ENCODE results near the gene ORC4. TPM values are rescaled to one million over a fixed set of nuclear protein-coding genes. Genes with fewer than 3 reads are reported as not detected.

Gene ORC4
- total and polyA plus RNA-seq, 2 donors (not counting 3 experiments of a cell fraction or from before 2014, with no cell fraction given), result 25.2 to 27.0 TPM

DNA sequence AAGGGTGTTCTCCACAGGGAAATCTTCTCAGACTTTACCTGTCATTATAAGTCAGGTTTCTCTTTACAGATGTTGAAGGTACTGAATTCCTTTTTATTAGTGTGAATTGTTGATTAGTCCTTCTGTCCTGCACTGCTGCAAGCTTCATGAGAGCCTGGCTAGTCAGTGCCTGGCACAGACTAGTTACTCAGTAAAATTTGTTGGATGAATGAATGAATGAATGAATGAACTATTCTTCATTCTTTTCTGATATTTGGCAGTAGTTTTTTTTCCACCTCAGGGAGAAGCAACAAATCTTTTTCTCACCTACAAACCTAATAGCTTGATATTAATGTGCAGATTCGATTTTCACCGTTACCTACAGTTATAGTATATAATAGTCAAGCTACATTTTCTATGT lies 111.4 kb downstream of the ORC4 start:
- dilution Hi-C loops (cut with MboI; ENCODE audit: extremely low pct_ligation_motif_present, low sequenced_read_pairs) (no loop called here), intact Hi-C loops (cut with micrococcal nuclease) (no loop called here)
- Histone ChIP-seq H3K9ac (replicated peaks; ENCODE audit: extremely low read depth, insufficient read depth, low read length) (no peak overlapping the region), H2AFZ (ENCODE audit: low read depth, low read length) (no peak overlapping the region), H3K9me3 (replicated peaks; ENCODE audit: control insufficient read depth, insufficient read depth, low read length) (no peaks in the 10 kb centered on the region), H4K20me1 (replicated peaks; ENCODE audit: control insufficient read depth, extremely low read depth, insufficient read depth, low read length) (no peaks in the 10 kb centered on the region), H3K4me3 (replicated peaks in 1 of 3; ENCODE audit: insufficient read depth in 1 of 3, low read depth in 1 of 3, low read length in 3 of 3) (no peak overlapping the region), H3K4me1 (ENCODE audit: control insufficient read depth, extremely low read depth, insufficient read depth, low read length) (peaks cover 25% of the 10 kb centered on the region), H3K79me2 (ENCODE audit: control insufficient read depth, insufficient read depth, low read length) (no peaks in the 10 kb centered on the region), H3K36me3 (ENCODE audit: control insufficient read depth in 2 of 2, extremely low read depth in 1 of 2, insufficient read depth in 2 of 2, low read length in 2 of 2) (no peaks in the 10 kb centered on the region), H3K9me1 (replicated peaks; ENCODE audit: control insufficient read depth, extremely low read depth, insufficient read depth, low read length) (no peaks in the 10 kb centered on the region), H3K27me3 (ENCODE audit: control insufficient read depth in 2 of 2, insufficient read depth in 2 of 2, low read length in 2 of 2) (no peaks in the 10 kb centered on the region), H3K4me2 (ENCODE audit: insufficient read depth, low read length) (no peak overlapping the region), H3K27ac (ENCODE audit: insufficient read depth, low read depth, low read length) (no peak overlapping the region)
- TF ChIP-seq FOS (IDR thresholded peaks at IDR 0.05; ENCODE audit: borderline replicate concordance, insufficient read depth, low read length), result no peak
- no peak for TF ChIP-seq MYC (IDR thresholded peaks at IDR 0.05; ENCODE audit: low read depth, low read length)
- no peak for TF ChIP-seq POLR2A (IDR thresholded peaks at IDR 0.05; ENCODE audit: low read depth, low read length)
- DNase-seq (ENCODE audit: low read depth, low spot score), result no peak
- no TSS peak for BruUV-seq (replicated peaks)
- FAIRE-seq, result no peak
- POLR2A ChIA-PET, result no interaction called here
- CTCF ChIA-PET, result interaction anchor here (0.8 to 6.0 kb wide), 6 partner anchors 11 to 1175 kb away, joined by 3 to 151 read pairs (median 64); no protein-coding TSS in a partner anchor

GRCh38 chr2:147904051-147904450 lies 116.5 kb downstream of the ORC4 start:
- ChIA-PET POLR2A (no interaction called here), CTCF (interaction anchor here (0.8 to 3.1 kb wide), 2 partner anchors 821 to 1170 kb away, joined by 4 to 12 read pairs; no protein-coding TSS in a partner anchor)
- intact Hi-C loops (cut with micrococcal nuclease) (no loop called here), dilution Hi-C loops (cut with MboI; ENCODE audit: extremely low pct_ligation_motif_present, low sequenced_read_pairs) (no loop called here)
- H3K9me1 ChIP-seq (replicated peaks; ENCODE audit: control insufficient read depth, extremely low read depth, insufficient read depth, low read length), result no peaks in the 10 kb centered on the region
- H3K36me3 ChIP-seq (ENCODE audit: control insufficient read depth in 2 of 2, extremely low read depth in 1 of 2, insufficient read depth in 2 of 2, low read length in 2 of 2), result no peaks in the 10 kb centered on the region
- H3K79me2 ChIP-seq (ENCODE audit: control insufficient read depth, insufficient read depth, low read length), result no peaks in the 10 kb centered on the region
- H3K27ac ChIP-seq (ENCODE audit: insufficient read depth, low read depth, low read length), result no peak overlapping the region
- H3K4me3 ChIP-seq (replicated peaks in 1 of 3; ENCODE audit: insufficient read depth in 1 of 3, low read depth in 1 of 3, low read length in 3 of 3), result no peak overlapping the region
- H3K9me3 ChIP-seq (replicated peaks; ENCODE audit: control insufficient read depth, insufficient read depth, low read length), result no peaks in the 10 kb centered on the region
- TF ChIP-seq GATA2 (IDR thresholded peaks at IDR 0.05; ENCODE audit: insufficient read depth, insufficient read length, low read depth, low read length) (no peak), FOS (IDR thresholded peaks at IDR 0.05; ENCODE audit: borderline replicate concordance, insufficient read depth, low read length) (no peak), MYC (IDR thresholded peaks at IDR 0.05; ENCODE audit: low read depth, low read length) (no peak), POLR2A (IDR thresholded peaks at IDR 0.05; ENCODE audit: low read depth, low read length) (no peak), JUN (IDR thresholded peaks at IDR 0.05; ENCODE audit: borderline replicate concordance, insufficient read depth, insufficient read length, low read depth) (no peak)
- TF ChIP-seq, protein P1, sequence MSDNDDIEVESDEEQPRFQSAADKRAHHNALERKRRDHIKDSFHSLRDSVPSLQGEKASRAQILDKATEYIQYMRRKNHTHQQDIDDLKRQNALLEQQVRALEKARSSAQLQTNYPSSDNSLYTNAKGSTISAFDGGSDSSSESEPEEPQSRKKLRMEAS (IDR thresholded peaks at IDR 0.05; ENCODE audit: insufficient read depth, insufficient read length), result no peak
- H3K27me3 ChIP-seq (ENCODE audit: control insufficient read depth in 2 of 2, insufficient read depth in 2 of 2, low read length in 2 of 2), result no peaks in the 10 kb centered on the region
- BruUV-seq (replicated peaks), result no TSS peak
- DNase-seq (ENCODE audit: low read depth, low spot score), result no peak
- no peak overlapping the region for H3K9ac ChIP-seq (replicated peaks; ENCODE audit: extremely low read depth, insufficient read depth, low read length)
- no peak overlapping the region for H2AFZ ChIP-seq (ENCODE audit: low read depth, low read length)
- peaks cover 5% of the 10 kb centered on the region for H3K4me1 ChIP-seq (ENCODE audit: control insufficient read depth, extremely low read depth, insufficient read depth, low read length)
- H3K4me2 ChIP-seq (ENCODE audit: insufficient read depth, low read length), result no peak overlapping the region
- H4K20me1 ChIP-seq (replicated peaks; ENCODE audit: control insufficient read depth, extremely low read depth, insufficient read depth, low read length), result no peaks in the 10 kb centered on the region
- FAIRE-seq, result no peak

All from endothelial cell of umbilical vein (primary cell).